ENCODE results near the gene PDZRN3.

- TF ChIP-seq USF2 (IDR thresholded peaks at IDR 0.05; ENCODE audit: borderline replicate concordance, low read depth, low read length) (no peak), POLR2AphosphoS5 (IDR thresholded peaks at IDR 0.05; ENCODE audit: low read depth, low read length) (peak; percentile 17; the same call in 1 of the 2 replicates), MXI1 (IDR thresholded peaks at IDR 0.05; ENCODE audit: low read depth, low read length) (no peak), RCOR1 (IDR thresholded peaks at IDR 0.05; ENCODE audit: low read length) (peak; percentile 45; the same call in 1 of the 2 replicates), CTCF (IDR thresholded peaks at IDR 0.05) (no peak), RAD21 (IDR thresholded peaks at IDR 0.05; ENCODE audit: low read length) (peak; percentile 18; the same call in 1 of the 2 replicates), TAF1 (IDR thresholded peaks at IDR 0.05; ENCODE audit: borderline replicate concordance, low read depth, low read length) (no peak), CHD2 (IDR thresholded peaks at IDR 0.05; ENCODE audit: low read length, partially characterized antibody) (peak; percentile 11), JUND (IDR thresholded peaks at IDR 0.05) (no peak), EP300 (IDR thresholded peaks at IDR 0.05; ENCODE audit: borderline replicate concordance in 1 of 2, low read depth in 1 of 2, low read length in 1 of 2) (peak in 1 of 2 experiments; percentile 93; a peak in 2 of 4 replicates), REST (IDR thresholded peaks at IDR 0.05; ENCODE audit: low read depth, low read length) (no peak), YY1 (IDR thresholded peaks at IDR 0.05; ENCODE audit: low read depth) (no peak), TEAD4 (IDR thresholded peaks at IDR 0.05; ENCODE audit: borderline replicate concordance, insufficient read depth) (no peak), ZBTB33 (IDR thresholded peaks at IDR 0.05; ENCODE audit: borderline replicate concordance, low read depth) (no peak)
Measured at GRCh38 chr3:73471986-73472787, 152.6 kb downstream of the PDZRN3 start.

All from SK-N-SH (cell line).